HUES6 (cell line): ENCODE measurements around the gene GNAT1.

Experiments
- H3K27ac ChIP-seq: 2 replicates; pipeline ENCODE4 v1.7.0; 2013; ENCODE audit warnings: low read depth, mild to moderate bottlenecking, low read length, inconsistent platforms
- H3K27me3 ChIP-seq: 2 replicates; pipeline ENCODE4 v1.6.1; 2013; ENCODE audit warnings: low read length; ENCODE audit not compliant: control insufficient read depth, insufficient read depth
- H3K36me3 ChIP-seq: 2 replicates; pipeline ENCODE4 v1.6.1; 2013; ENCODE audit warnings: low read length; ENCODE audit not compliant: control insufficient read depth, insufficient read depth
- H3K4me1 ChIP-seq: 2 replicates; pipeline ENCODE4 v1.6.1; 2013; ENCODE audit warnings: low read length; ENCODE audit not compliant: control insufficient read depth, insufficient read depth
- H3K4me3 ChIP-seq: 2 replicates; pipeline ENCODE4 v1.5.1; 2013; ENCODE audit warnings: low read depth, low read length
- H3K9ac ChIP-seq: one replicate; pipeline ENCODE4 v1.6.1; 2013; ENCODE audit warnings: mild to moderate bottlenecking, low read length
- H3K9me3 ChIP-seq: 2 replicates; pipeline ENCODE4 v1.6.1; 2013; ENCODE audit warnings: low read depth, low read length; ENCODE audit not compliant: control insufficient read depth, insufficient read depth

The GNAT1 gene

GRCh38 chr3:50163572-50164455, 27.6 kb upstream of the GNAT1 start:
- no peak overlapping the region for H3K9ac ChIP-seq
- no peaks in the 10 kb centered on the region for H3K9me3 ChIP-seq
- H3K27ac ChIP-seq: no peak overlapping the region
- no peak overlapping the region for H3K4me3 ChIP-seq
- peaks cover 65% of the 10 kb centered on the region for H3K4me1 ChIP-seq
- peaks cover 22% of the 10 kb centered on the region for H3K36me3 ChIP-seq
- H3K27me3 ChIP-seq: no peaks in the 10 kb centered on the region

DNA sequence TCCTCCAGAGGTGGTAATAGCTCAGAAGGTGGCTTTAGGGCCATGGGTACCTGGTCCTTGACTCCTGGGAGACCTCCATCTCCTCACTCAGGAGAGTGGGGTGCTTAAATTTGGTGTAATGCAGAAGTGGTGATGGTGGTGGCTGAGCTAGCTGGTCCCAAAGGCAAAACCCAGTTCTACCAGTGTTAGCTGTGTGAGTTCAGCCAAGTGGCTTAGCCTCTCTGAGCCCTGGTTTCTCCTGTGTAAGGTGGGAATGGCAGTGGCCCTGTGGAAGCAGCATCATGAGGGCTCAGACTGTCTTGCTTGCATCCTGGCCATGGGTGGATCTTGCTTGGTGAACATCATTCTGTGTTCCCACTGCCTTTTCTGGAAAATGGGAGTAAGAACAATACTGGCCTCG, 26.9 kb upstream of the GNAT1 start:
- H3K4me3 ChIP-seq: no peak overlapping the region
- H3K9me3 ChIP-seq: no peaks in the 10 kb centered on the region
- peaks cover 22% of the 10 kb centered on the region for H3K36me3 ChIP-seq
- no peaks in the 10 kb centered on the region for H3K27me3 ChIP-seq
- peaks cover 60% of the 10 kb centered on the region for H3K4me1 ChIP-seq
- no peak overlapping the region for H3K27ac ChIP-seq
- no peak overlapping the region for H3K9ac ChIP-seq

DNA sequence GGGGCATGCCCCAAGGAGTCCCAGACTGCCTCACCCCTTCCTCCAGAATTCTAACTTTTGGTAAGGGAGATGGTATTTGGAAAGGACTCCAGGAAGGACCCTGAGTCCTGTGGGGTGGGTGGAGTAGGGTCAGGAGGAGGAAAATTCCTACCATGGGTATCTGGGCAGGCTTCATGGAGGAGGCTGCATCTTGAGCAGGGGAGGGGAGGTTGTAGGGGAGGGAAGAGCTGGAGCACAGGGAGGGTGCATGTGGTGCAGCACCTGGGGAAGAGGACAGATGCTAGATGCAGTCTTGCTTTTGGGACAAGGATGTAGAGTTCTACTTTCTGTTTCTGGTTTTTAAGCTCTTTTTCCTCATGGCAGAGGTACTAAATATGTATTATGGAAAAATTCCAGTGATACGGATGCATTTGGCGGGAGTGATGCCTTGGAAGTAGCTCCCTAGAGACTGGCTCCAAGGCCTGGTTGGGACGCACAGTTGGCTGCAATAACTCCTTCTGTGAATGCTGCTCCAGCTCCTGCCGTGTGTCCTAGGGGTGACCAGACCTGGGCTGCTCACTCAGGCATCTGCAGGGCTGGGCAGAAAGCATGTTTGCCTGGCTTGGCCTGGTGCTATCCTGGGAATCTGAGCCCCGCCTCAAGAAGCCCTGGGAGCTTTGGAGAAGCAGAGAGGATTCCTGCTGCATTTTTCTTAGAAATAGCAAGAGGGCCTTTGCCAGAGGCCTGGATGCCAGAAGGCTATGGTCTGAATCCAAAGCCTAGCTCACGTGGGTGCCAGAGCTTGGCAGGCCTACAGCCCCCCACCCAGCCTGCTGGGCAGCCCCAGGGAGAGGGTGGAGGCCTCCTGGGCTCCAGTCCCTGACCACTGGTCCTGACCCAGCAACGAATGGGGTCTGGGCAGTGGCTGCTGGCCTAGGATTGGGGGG, 26.2 kb upstream of the GNAT1 start:
- Histone ChIP-seq H3K36me3 (peaks cover 19% of the 10 kb centered on the region), H3K4me3 (no peak overlapping the region), H3K9ac (no peak overlapping the region), H3K4me1 (peaks cover 56% of the 10 kb centered on the region), H3K27me3 (no peaks in the 10 kb centered on the region), H3K9me3 (no peaks in the 10 kb centered on the region), H3K27ac (0 out of 2 replicates have a peak overlapping the region, but pooled peaks have one; percentile 12)

- peaks cover 17% of the 10 kb centered on the region for H3K36me3 ChIP-seq
- H3K27me3 ChIP-seq: no peaks in the 10 kb centered on the region
- H3K9ac ChIP-seq: no peak overlapping the region
- H3K9me3 ChIP-seq: no peaks in the 10 kb centered on the region
- peaks cover 58% of the 10 kb centered on the region for H3K4me1 ChIP-seq
- H3K27ac ChIP-seq: 0 out of 2 replicates have a peak overlapping the region, but pooled peaks have one; percentile 12
- no peak overlapping the region for H3K4me3 ChIP-seq
Observed at GRCh38 chr3:50165910-50166538, 25.4 kb upstream of the GNAT1 start.

GRCh38 chr3:50166620-50167019, 24.8 kb upstream of the GNAT1 start:
- H3K36me3 ChIP-seq: peaks cover 12% of the 10 kb centered on the region

DNA sequence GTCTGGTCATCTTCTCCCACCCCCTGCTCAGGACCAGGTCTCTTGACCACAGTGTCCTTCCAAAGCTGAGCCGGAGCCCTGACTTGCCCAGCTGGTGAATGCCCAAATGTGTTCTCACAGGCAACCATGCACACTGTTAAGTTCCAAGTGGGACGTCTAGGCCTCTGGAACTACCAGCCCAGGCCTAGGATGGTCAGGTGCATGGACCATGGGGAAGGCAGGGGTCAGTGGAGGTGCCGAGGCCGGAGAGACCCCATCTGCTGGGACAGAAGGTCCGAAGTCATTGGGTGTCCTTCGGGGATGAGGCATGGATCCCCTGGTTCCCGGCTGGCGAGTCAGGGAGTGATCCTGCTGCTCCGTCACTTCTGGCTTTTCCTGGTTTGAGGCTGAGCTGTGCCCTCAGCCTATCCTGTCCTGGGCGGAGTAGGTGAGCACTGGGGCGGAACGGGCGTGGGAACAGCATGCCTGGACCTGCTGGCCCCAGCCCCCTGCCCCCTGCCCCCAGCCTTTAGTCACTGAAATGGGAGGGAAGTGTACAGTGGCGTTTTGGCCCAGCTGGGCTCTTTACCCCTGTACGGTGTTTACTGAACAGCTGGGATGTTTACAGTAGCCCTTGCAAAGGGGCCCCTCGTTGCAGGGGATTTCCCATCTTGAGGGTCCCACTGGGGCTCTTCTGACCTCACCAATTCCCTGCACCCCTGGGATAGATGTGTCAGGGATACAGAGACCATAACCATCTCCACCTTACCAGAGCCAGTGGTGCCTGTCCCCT, 24.2 kb upstream of the GNAT1 start:
- Histone ChIP-seq H3K36me3 (peaks cover 7% of the 10 kb centered on the region; the same call in 1 of the 2 replicates), H3K27ac (no peak overlapping the region)

More at GRCh38 chr3:50166620-50167019, 24.8 kb upstream of the GNAT1 start:
- H3K27ac ChIP-seq: no peak overlapping the region
- H3K27me3 ChIP-seq: no peaks in the 10 kb centered on the region
- H3K4me3 ChIP-seq: no peak overlapping the region
- H3K4me1 ChIP-seq: peaks cover 58% of the 10 kb centered on the region
- H3K9me3 ChIP-seq: no peaks in the 10 kb centered on the region
- H3K9ac ChIP-seq: peak overlapping the region; percentile 51

DNA sequence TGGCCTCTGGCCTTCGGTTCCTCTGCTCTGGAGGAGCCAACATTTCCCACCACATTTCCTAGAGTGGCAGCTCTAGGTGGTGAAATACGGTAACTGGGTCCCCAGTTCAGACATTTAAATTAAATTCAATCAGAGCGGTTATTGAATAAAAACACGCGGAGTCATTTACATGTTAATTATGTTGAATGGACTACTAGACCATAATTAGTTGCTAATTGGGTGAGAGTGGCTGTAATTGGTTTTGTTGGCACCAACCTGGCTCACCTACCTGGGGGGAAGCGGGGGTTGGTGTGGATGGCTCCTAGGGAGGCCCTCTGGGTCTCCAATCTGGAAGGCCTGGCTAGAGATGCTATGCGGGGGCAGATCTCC, 23.6 kb upstream of the GNAT1 start:
- Histone ChIP-seq H3K27me3 (no peaks in the 10 kb centered on the region), H3K27ac (no peak overlapping the region), H3K36me3 (peaks cover 5% of the 10 kb centered on the region; the same call in 1 of the 2 replicates), H3K9ac (no peak overlapping the region), H3K4me3 (no peak overlapping the region), H3K9me3 (no peaks in the 10 kb centered on the region), H3K4me1 (peaks cover 56% of the 10 kb centered on the region)

More for the DNA sequence above, 24.2 kb upstream of the GNAT1 start:
- Histone ChIP-seq H3K4me3 (no peak overlapping the region), H3K9ac (peak overlapping the region; percentile 51), H3K4me1 (peaks cover 57% of the 10 kb centered on the region), H3K27me3 (no peaks in the 10 kb centered on the region), H3K9me3 (no peaks in the 10 kb centered on the region)

GRCh38 chr3:50168388-50168787, 23.0 kb upstream of the GNAT1 start:
- Histone ChIP-seq H3K27ac (no peak overlapping the region), H3K4me1 (peaks cover 56% of the 10 kb centered on the region), H3K9ac (no peak overlapping the region)

GRCh38 chr3:50168791-50169190, 22.6 kb upstream of the GNAT1 start:
- Histone ChIP-seq H3K27me3 (no peaks in the 10 kb centered on the region), H3K9ac (no peak overlapping the region), H3K27ac (no peak overlapping the region), H3K4me1 (peaks cover 60% of the 10 kb centered on the region), H3K4me3 (no peak overlapping the region), H3K36me3 (peaks cover 7% of the 10 kb centered on the region), H3K9me3 (no peaks in the 10 kb centered on the region)

More at GRCh38 chr3:50168388-50168787, 23.0 kb upstream of the GNAT1 start:
- Histone ChIP-seq H3K36me3 (peaks cover 5% of the 10 kb centered on the region; the same call in 1 of the 2 replicates), H3K9me3 (no peaks in the 10 kb centered on the region), H3K4me3 (no peak overlapping the region), H3K27me3 (no peaks in the 10 kb centered on the region)

DNA sequence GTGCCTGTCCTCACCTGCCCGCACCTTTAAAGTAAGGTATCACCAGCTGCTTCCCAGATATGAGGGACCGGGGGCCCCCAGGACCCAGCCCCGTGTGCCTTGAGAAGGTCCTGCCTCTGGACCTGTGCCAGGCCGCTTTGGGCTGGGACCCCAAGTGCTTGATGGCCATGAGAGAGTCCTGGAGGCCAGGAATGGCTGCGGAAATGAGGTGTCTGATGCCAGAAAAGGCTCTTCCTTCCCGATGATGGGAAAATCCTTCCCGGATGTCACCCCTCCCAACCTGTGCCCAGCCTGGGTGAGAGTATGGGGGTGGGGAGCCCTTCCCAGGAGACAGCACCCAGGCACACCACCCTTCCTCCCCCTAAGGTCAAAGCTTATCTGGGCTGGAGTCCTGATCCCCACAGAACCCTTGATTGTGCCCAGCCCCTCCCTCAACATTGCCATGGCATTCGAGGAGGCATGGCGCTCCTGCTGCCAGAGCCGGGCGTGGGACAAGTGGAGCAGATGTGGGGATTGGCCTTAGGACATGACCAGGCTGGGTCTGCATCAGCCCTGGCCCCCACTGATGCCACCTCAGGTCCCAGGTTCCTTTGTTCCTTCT, 22.1 kb upstream of the GNAT1 start:
- H3K4me1 ChIP-seq: peaks cover 62% of the 10 kb centered on the region
- H3K36me3 ChIP-seq: peaks cover 11% of the 10 kb centered on the region
- no peaks in the 10 kb centered on the region for H3K27me3 ChIP-seq
- no peaks in the 10 kb centered on the region for H3K9me3 ChIP-seq
- no peak overlapping the region for H3K4me3 ChIP-seq
- no peak overlapping the region for H3K9ac ChIP-seq
- no peak overlapping the region for H3K27ac ChIP-seq
